CD4-positive, alpha-beta T cell treated with Interleukin-6 at 100 ng/mL for 8 hours (primary cell): Measurements from ENCODE around the gene GAREM2.

Source experiments
- DNase-seq: peaks from one replicate; pipeline ENCODE4 v3.0.0-alpha.2; 2020; ENCODE audit warnings: mixed read lengths, low spot score

The GAREM2 gene

GRCh38 chr2:26169681-26170414 lies 3.0 kb upstream of the GAREM2 start:
- DNase-seq, result no peak

GRCh38 chr2:26170795-26171194 lies 2.1 kb upstream of the GAREM2 start:
- DNase-seq, result no peak

- no peak for DNase-seq
Observed at GRCh38 chr2:26172189-26172870, 558 bp upstream of the GAREM2 start.

GRCh38 chr2:26173776-26174482 lies 1.0 kb downstream of the GAREM2 start:
- no peak for DNase-seq

GRCh38 chr2:26174691-26175465 lies 2.0 kb downstream of the GAREM2 start:
- no peak for DNase-seq

- no peak for DNase-seq
Observed at GRCh38 chr2:26175466-26176278, 2.8 kb downstream of the GAREM2 start.

- DNase-seq, result no peak
Observed at GRCh38 chr2:26176279-26176615, 3.4 kb downstream of the GAREM2 start.

GRCh38 chr2:26177122-26177521 lies 4.2 kb downstream of the GAREM2 start:
- no peak for DNase-seq

- no peak for DNase-seq
Observed at GRCh38 chr2:26178246-26178645, 5.4 kb downstream of the GAREM2 start.

GRCh38 chr2:26178746-26179436 lies 6.0 kb downstream of the GAREM2 start:
- DNase-seq, result no peak

GRCh38 chr2:26179446-26179913 lies 6.6 kb downstream of the GAREM2 start:
- DNase-seq, result no peak

GRCh38 chr2:26182441-26182840 lies 9.6 kb downstream of the GAREM2 start:
- DNase-seq, result no peak

GRCh38 chr2:26182887-26183630 lies 10.2 kb downstream of the GAREM2 start:
- DNase-seq, result no peak

- no peak for DNase-seq
Observed at GRCh38 chr2:26184121-26184520, 11.2 kb downstream of the GAREM2 start.

- DNase-seq, result peak; percentile 88
Observed at GRCh38 chr2:26184555-26185303, 11.8 kb downstream of the GAREM2 start.

GRCh38 chr2:26185304-26185928 lies 12.5 kb downstream of the GAREM2 start:
- DNase-seq, result no peak

- no peak for DNase-seq
Observed at GRCh38 chr2:26185954-26186770, 13.3 kb downstream of the GAREM2 start.

- no peak for DNase-seq
Observed at GRCh38 chr2:26187114-26187513, 14.2 kb downstream of the GAREM2 start.
